Measurements from ENCODE around the gene ZCCHC17. TPM values are rescaled to one million over a fixed set of nuclear protein-coding genes. Genes with fewer than 3 reads are reported as not detected.

Gene ZCCHC17
- polyA plus RNA-seq, 3 donors = 43.7 to 53.6 (median 52.6) TPM

DNA sequence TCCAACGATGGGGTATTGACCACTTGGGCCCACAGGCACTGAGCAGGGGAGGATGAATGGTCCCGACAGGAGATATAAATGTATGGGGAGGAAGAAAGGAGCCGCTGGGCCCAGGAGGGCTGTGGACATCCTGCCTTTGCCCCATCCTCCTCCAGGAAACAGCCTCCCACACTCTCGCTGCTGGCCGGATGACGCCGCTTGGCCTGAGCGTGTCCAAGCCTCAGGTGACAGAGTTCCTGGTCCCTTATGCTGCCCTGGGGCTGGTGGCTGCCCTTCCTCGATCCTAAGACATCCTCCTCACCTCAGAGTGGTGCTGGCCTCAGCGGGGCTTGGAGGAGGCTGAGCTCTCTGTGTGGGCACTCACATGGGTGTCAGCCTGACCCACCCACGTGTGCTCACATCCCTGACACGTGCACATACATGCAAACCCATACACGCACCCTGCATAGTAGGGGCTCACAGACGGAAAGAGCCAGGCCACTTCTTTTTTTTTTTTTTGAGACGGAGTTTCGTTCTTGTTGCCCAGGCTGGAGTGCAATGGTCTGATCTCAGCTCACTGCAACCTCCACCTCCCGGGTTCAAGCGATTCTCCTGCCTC lies 110.3 kb downstream of the ZCCHC17 start:
- DNase-seq (ENCODE audit: extremely low read depth in 1 of 11, low read depth in 9 of 11, low spot score in 4 of 11) = no peak

DNA sequence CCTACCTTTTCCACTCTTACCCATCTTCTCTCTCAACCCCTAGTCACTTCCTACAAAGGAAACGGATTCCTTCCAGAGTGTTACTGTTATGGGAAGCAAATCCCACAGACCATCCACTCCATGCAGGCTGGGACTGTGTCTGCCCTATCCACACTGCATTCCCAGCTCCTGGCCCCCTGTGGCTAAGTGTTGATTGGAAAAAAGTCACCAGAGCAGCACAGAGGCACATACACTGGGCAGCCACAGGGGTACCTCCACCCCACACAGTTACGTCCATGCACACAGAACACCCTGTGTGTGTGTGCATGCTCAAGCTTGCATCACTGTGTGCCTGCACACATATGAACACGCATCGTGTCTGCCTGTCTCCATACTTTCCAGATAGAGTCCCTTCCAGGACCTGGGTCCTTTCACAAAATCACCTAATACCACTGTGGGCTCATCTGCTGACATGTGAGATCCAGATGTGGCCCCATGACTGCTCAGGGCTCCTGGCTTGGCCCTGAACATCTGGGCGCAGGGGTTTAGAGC lies 112.0 kb downstream of the ZCCHC17 start:
- DNase-seq (ENCODE audit: extremely low read depth in 1 of 11, low read depth in 9 of 11, low spot score in 4 of 11) = no peak

DNA sequence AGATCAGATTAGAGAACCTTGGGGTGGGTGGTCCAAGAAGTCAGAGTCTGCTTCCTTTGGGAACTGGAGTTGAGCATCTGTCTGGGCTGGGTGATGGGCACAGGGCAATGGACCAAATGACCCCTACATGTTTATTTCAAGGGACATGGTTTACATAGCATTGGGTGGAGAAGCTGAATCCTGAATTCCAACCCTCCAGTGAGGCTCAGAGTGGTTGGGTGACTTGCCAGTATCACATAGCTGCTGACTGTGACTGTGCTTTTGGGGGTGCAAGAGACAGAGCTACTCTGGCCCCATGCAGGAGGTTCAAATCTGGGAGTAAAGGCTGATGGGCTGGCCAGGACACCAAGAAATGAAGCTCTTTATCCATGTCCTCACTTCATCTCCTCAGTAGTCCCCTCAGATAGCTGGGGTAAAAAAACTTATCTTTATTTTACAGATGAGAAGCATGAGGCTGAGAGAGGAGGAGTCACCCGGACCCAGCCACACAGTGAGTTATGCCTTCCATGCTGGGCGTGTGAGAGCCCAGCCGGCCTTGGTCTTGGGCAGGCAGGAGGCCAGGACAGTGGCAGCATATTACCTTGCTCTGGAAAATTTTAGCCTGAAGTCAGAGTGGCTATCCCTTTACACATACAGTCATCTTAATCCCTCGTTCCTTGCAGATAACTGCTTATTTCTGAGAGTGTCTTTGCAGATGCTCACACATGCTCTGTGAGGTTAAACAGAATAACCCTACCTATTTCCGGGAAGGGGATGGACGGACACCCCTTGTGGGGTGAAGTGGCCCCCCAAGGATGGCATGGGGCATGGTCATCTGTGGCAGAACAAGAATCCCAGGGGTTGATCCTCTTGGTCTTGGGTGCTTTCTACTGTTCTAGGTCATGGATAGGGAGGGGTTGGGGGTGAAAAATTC lies 113.4 kb downstream of the ZCCHC17 start:
- no peak for DNase-seq (ENCODE audit: extremely low read depth in 1 of 11, low read depth in 9 of 11, low spot score in 4 of 11)

DNA sequence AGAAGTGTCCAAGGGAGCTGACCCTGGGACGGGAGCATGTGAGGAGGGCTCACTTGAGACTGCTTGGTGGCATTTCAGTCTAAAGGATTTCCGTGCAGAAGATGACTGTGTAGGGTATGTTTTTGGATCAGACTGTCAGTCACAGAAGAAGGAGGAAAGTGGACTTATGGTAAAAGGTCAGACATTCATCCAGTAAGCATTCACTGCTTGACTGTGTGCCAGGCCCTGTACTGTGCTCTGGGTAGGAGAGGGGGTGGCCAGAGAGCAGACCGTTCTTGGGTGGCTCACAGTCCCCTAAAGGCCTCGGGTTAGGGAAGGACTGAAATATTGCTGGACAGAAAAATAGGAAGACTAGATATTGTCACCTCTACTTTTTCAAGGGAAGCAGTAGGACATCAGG lies 114.0 kb downstream of the ZCCHC17 start:
- no peak for DNase-seq (ENCODE audit: extremely low read depth in 1 of 11, low read depth in 9 of 11, low spot score in 4 of 11)

DNA sequence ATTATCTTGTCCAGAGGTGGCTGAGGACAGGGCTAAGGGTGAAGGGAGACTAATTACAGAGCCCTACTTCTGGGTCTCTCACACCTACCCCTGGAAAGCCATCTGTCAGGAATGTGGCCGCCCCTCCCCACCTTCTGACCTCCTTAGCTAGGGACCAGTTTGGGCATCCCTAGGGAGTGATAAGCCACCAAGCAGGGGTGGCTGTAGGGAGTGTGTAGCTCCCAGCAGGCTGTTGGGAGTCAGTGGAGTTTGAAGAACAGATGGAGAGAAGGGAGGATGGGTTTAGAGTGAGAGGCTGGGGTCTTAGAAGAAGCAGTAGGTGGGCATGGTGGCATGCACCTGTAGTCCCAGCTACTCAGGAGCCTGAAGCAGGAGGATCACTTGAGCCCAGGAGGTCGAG lies 115.4 kb downstream of the ZCCHC17 start:
- no peak for DNase-seq (ENCODE audit: extremely low read depth in 1 of 11, low read depth in 9 of 11, low spot score in 4 of 11)

DNA sequence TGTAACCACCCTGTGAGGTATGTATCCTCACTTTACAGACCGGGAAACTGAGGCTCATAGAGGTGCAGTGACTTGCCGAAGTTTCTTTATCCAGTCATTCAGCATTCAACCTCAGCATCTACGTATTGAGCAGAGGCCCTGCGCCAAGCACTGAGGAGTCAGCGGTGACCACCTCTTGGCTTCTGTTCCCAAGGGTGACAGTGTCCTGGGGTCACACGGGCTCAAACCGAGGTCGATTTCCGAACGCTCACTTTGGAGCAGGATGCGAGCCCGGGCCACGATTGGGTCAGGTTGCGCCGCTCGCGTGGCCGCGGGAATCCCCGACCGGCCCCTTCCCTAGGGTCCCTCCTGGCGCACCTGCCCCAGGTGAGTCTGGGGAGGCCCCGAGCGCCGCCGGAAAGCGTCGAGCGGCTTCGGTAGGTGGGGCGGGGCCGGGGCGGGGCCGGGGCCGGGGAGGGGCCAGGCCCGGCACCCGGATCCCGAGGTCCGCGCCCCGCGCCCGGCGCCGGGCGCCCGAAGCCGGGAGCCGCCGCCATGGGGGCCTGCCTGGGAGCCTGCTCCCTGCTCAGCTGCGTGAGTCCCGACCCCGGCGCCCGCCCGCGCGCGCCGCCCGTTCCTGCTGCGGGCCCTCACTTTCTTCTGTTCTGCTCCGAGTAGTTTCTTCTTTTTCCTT lies 116.0 kb downstream of the ZCCHC17 start, which contains the start of gene SERINC2:
SERINC2 (plus strand) TSS at position 482 of the 673 bp plus-strand sequence; CDS start at position 535, 53 bp downstream.
- DNase-seq (ENCODE audit: extremely low read depth in 1 of 11, low read depth in 9 of 11, low spot score in 4 of 11) = peak in 5 of 11 donors; percentile 4 to 31 (median 28)

DNA sequence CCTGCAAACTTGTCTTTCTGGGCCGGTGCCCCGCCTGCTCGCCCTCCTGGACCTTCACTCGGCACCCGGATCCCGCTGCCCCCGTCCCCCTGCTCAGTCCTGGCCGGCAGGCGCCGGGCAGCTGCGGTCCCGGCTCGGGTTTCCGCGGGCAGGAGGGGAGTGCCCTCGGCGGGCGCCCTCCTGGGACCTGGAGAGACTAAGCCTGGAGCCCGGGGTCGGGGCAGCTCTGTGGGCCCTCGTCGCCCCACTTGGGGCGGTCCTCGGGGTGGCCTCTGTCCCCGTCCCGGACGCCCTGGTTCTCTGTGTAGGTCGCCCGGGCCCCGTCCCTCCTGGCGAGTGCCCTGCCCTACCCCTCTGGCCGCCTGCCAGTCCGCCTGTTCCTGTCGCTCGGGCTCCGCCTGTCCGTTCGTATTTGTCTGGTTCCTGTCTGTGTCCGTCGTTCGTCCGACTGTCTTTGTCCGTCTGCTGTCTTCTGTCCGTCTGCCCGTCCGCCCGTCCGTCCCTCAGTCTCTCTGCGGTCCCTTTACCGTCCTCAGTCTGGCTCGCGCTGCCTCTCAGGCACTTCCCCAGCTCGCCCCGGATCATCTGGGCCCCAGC lies 116.7 kb downstream of the ZCCHC17 start:
- DNase-seq (ENCODE audit: extremely low read depth in 1 of 11, low read depth in 9 of 11, low spot score in 4 of 11) = peak in 7 of 11 donors; percentile 12 to 56 (median 34)

Other genes with a start within 250 kb of the ZCCHC17 start
- gene PUM1, start 231.3 kb upstream of the ZCCHC17 start, polyA plus RNA-seq (ENCODE audit: insufficient read length in 3 of 3) = 100 to 1,000 TPM; 108 to 134 (median 120) TPM
- 1 to 10 TPM; 3.1 to 5.1 (median 4.8) TPM for gene NKAIN1, start 57.1 kb upstream of the ZCCHC17 start, polyA plus RNA-seq (ENCODE audit: insufficient read length in 3 of 3)
- gene SNRNP40, start 244 bp upstream of the ZCCHC17 start, polyA plus RNA-seq (ENCODE audit: insufficient read length in 3 of 3) = 10 to 100 TPM; 66.5 to 75.3 (median 74.3) TPM
- 10 to 100 TPM; 72.7 to 92.7 (median 84.6) TPM for gene FABP3, start 76.0 kb downstream of the ZCCHC17 start, polyA plus RNA-seq (ENCODE audit: insufficient read length in 3 of 3)
- 10 to 100 TPM; 34.8 to 52.4 (median 51.1) TPM for gene SERINC2, start 116.2 kb downstream of the ZCCHC17 start, polyA plus RNA-seq (ENCODE audit: insufficient read length in 3 of 3)